ENCODE data around the gene GPD2. TPM values are rescaled to one million over a fixed set of nuclear protein-coding genes. Genes with fewer than 3 reads are reported as not detected.
"Not testable (repeated sequence)": the region's sequence is repeated elsewhere in the genome, so short reads cannot be mapped to it uniquely, and the experiment has no call there.

Gene GPD2
- total RNA-seq, 4 donors from 2014 or later = 78.0 to 127 (median 105) TPM

- TF ChIP-seq CTCF (IDR thresholded peaks at IDR 0.05) = no peak
- no peak for TF ChIP-seq POLR2A (IDR thresholded peaks at IDR 0.05)
- no peak overlapping the region for H3K4me3 ChIP-seq (replicated peaks in 1 of 3)
- H3K9me3 ChIP-seq = no peaks in the 10 kb centered on the region
- no peak for DNase-seq
- H3K36me3 ChIP-seq = no peaks in the 10 kb centered on the region
- H3K4me1 ChIP-seq = no peaks in the 10 kb centered on the region
- 96% methylated on average over 4 of the region's 4 CpGs for WGBS, 2 donors
- intact Hi-C loops (cut with DNase I) = no loop called here
- H3K27ac ChIP-seq = no peak overlapping the region
- no peaks in the 10 kb centered on the region for H3K27me3 ChIP-seq
Observed at GRCh38 chr2:156522864-156523440, 86.8 kb downstream of the GPD2 start.

GRCh38 chr2:156526950-156527636 is 90.9 kb downstream of the GPD2 start:
- intact Hi-C loops (cut with DNase I) = no loop called here
- no peak for DNase-seq
- TF ChIP-seq POLR2A (IDR thresholded peaks at IDR 0.05) (no peak), CTCF (IDR thresholded peaks at IDR 0.05) (no peak)
- Histone ChIP-seq H3K36me3 (no peaks in the 10 kb centered on the region), H3K4me1 (no peaks in the 10 kb centered on the region), H3K9me3 (no peaks in the 10 kb centered on the region), H3K4me3 (replicated peaks in 1 of 3) (no peak overlapping the region), H3K27me3 (no peaks in the 10 kb centered on the region), H3K27ac (no peak overlapping the region)
- 90 to 99% methylated on average over 2 of the region's 2 CpGs for WGBS, 2 donors

- intact Hi-C loops (cut with DNase I) = not testable (repeated sequence)
Observed at GRCh38 chr2:156528583-156528982, 92.4 kb downstream of the GPD2 start.

GRCh38 chr2:156532989-156533388 is 96.8 kb downstream of the GPD2 start:
- WGBS, 2 donors = 43 to 48% methylated on average over 2 of the region's 2 CpGs
- Histone ChIP-seq H3K27ac (peak overlapping the region in 2 of 3 donors; percentile 5 to 31), H3K9me3 (no peaks in the 10 kb centered on the region), H3K36me3 (no peaks in the 10 kb centered on the region), H3K4me1 (peaks cover 10 to 13% of the 10 kb centered on the region in 2 donors), H3K27me3 (no peaks in the 10 kb centered on the region), H3K4me3 (replicated peaks in 1 of 3) (no peak overlapping the region)
- TF ChIP-seq POLR2A (IDR thresholded peaks at IDR 0.05) (no peak), CTCF (IDR thresholded peaks at IDR 0.05) (no peak)
- DNase-seq = peak in 1 of 2 donors; percentile 19
- intact Hi-C loops (cut with DNase I) = no loop called here

More at GRCh38 chr2:156528583-156528982, 92.4 kb downstream of the GPD2 start:
- H3K4me1 ChIP-seq = peaks cover 10 to 12% of the 10 kb centered on the region in 2 donors
- H3K9me3 ChIP-seq; H3K27me3 ChIP-seq; DNase-seq; H3K27ac ChIP-seq; H3K4me3 ChIP-seq (replicated peaks in 1 of 3); H3K36me3 ChIP-seq: not testable (repeated sequence)
- 99 to 100% methylated on average over 5 of the region's 5 CpGs for WGBS, 2 donors

GRCh38 chr2:156536534-156536933 is 100.4 kb downstream of the GPD2 start:
- H3K9me3 ChIP-seq = no peaks in the 10 kb centered on the region
- peak; percentile 23 to 47 for DNase-seq
- 66 to 77% methylated on average over 2 of the region's 2 CpGs for WGBS, 2 donors
- peaks cover 10 to 13% of the 10 kb centered on the region in 2 donors for H3K4me1 ChIP-seq
- TF ChIP-seq POLR2A (IDR thresholded peaks at IDR 0.05) (no peak), CTCF (IDR thresholded peaks at IDR 0.05) (no peak)
- intact Hi-C loops (cut with DNase I) = no loop called here
- no peak overlapping the region for H3K27ac ChIP-seq
- H3K4me3 ChIP-seq (replicated peaks in 1 of 3) = no peak overlapping the region
- no peaks in the 10 kb centered on the region for H3K27me3 ChIP-seq
- no peaks in the 10 kb centered on the region for H3K36me3 ChIP-seq
